Medulla oblongata (tissue), 1 donor: ENCODE results near the gene MEX3D.
"Not testable (repeated sequence)": the region's sequence is repeated elsewhere in the genome, so short reads cannot be mapped to it uniquely, and the experiment has no call there.

Experiments
- DNase-seq: peaks from one replicate; pipeline ENCODE4 v3.0.0-alpha.2; 2015; ENCODE audit errors: extremely low spot score

Gene MEX3D

GRCh38 chr19:1572795-1573194, 4.7 kb upstream of the MEX3D start:
- no peak for DNase-seq

- DNase-seq = no peak
Observed at GRCh38 chr19:1571358-1571757, 3.2 kb upstream of the MEX3D start.

- no peak for DNase-seq
Observed at GRCh38 chr19:1570836-1571235, 2.7 kb upstream of the MEX3D start.

- no peak for DNase-seq
Observed at GRCh38 chr19:1569997-1570396, 1.9 kb upstream of the MEX3D start.

- DNase-seq = no peak
Observed at GRCh38 chr19:1567848-1568227, 287 bp downstream of the MEX3D start.

- no peak for DNase-seq
Observed at GRCh38 chr19:1567116-1567847, 843 bp downstream of the MEX3D start.

- DNase-seq = peak; percentile 91
Observed at GRCh38 chr19:1566392-1567115, 1.6 kb downstream of the MEX3D start.

- no peak for DNase-seq
Observed at GRCh38 chr19:1563251-1563650, 4.9 kb downstream of the MEX3D start.

- DNase-seq = no peak
Observed at GRCh38 chr19:1561236-1561842, 6.8 kb downstream of the MEX3D start.

GRCh38 chr19:1560286-1560882, 7.7 kb downstream of the MEX3D start:
- no peak for DNase-seq

GRCh38 chr19:1558552-1558951, 9.6 kb downstream of the MEX3D start:
- no peak for DNase-seq

GRCh38 chr19:1556390-1557070, 11.6 kb downstream of the MEX3D start:
- DNase-seq = no peak

GRCh38 chr19:1555487-1556389, 12.4 kb downstream of the MEX3D start:
- DNase-seq = no peak

GRCh38 chr19:1554968-1555367, 13.2 kb downstream of the MEX3D start:
- DNase-seq = no peak

GRCh38 chr19:1553415-1553814, 14.7 kb downstream of the MEX3D start:
- no peak for DNase-seq

- no peak for DNase-seq
Observed at GRCh38 chr19:1551068-1552040, 16.8 kb downstream of the MEX3D start.

GRCh38 chr19:1549332-1549945, 18.7 kb downstream of the MEX3D start:
- DNase-seq = no peak

- no peak for DNase-seq
Observed at GRCh38 chr19:1540365-1540925, 27.7 kb downstream of the MEX3D start.

GRCh38 chr19:1539749-1540148, 28.4 kb downstream of the MEX3D start:
- DNase-seq = not testable (repeated sequence)
